SK-N-SH treated with all-trans-retinoic acid at 6 μM for 48 hours (cell line): Measurements from ENCODE around the gene SREBF1.

ENCODE experiments used
- ATAC-seq: fragments of 200-7000 bp; cut with Tn5 transposase; 3 replicates; pipeline ENCODE4 v1.9.1; 2020; ENCODE audit warnings: mild to moderate bottlenecking, moderate library complexity
- ARNTL ChIP-seq: fragments of 450-650 bp; formaldehyde crosslinking; IDR thresholded peaks from 2 replicates; pipeline ENCODE4 v1.5.0; 2020; ENCODE audit warnings: low read depth, mild to moderate bottlenecking, moderate library complexity, borderline replicate concordance
- BACH2 ChIP-seq: fragments of 250-450 bp; sonication (Bioruptor Pico); IDR thresholded peaks from 2 replicates; pipeline ENCODE4 v1.9.0; 2021; ENCODE audit warnings: mild to moderate bottlenecking, borderline replicate concordance
- CSDC2 ChIP-seq: fragments of 250-450 bp; sonication (Bioruptor Pico); IDR thresholded peaks from 2 replicates; pipeline ENCODE4 v1.5.0; 2020; ENCODE audit warnings: mild to moderate bottlenecking, moderate library complexity
- ESRRG ChIP-seq: fragments of 250-450 bp; sonication (Bioruptor Pico); IDR thresholded peaks from 2 replicates; pipeline ENCODE4 v1.6.1; 2021; ENCODE audit warnings: mild to moderate bottlenecking
- GLIS3 ChIP-seq: fragments of 250-450 bp; sonication (Bioruptor Pico); IDR thresholded peaks from 2 replicates; pipeline ENCODE4 v1.5.0; 2020; ENCODE audit warnings: mild to moderate bottlenecking, moderate library complexity
- ISL1 ChIP-seq: fragments of 250-450 bp; sonication (Bioruptor Pico); IDR thresholded peaks from 2 replicates; pipeline ENCODE4 v2.1.2; 2022; ENCODE audit warnings: mild to moderate bottlenecking, moderate library complexity
- OSR1 ChIP-seq: fragments of 250-450 bp; sonication (Bioruptor Pico); IDR thresholded peaks from 2 replicates; pipeline ENCODE4 v1.8.0; 2022; ENCODE audit warnings: moderate library complexity, mild to moderate bottlenecking, inconsistent platforms
- PPARA ChIP-seq: fragments of 250-450 bp; sonication (Bioruptor Pico); IDR thresholded peaks from 2 replicates; pipeline ENCODE4 v1.5.0; 2020; ENCODE audit warnings: mild to moderate bottlenecking, borderline replicate concordance
- RARB ChIP-seq: fragments of 250-450 bp; sonication (Bioruptor Pico); IDR thresholded peaks from 2 replicates; pipeline ENCODE4 v1.8.0; 2021; ENCODE audit warnings: mild to moderate bottlenecking, moderate library complexity
- SNAI2 ChIP-seq: fragments of 250-450 bp; sonication (Bioruptor Pico); IDR thresholded peaks from 2 replicates; pipeline ENCODE4 v1.5.0; 2020; ENCODE audit warnings: mild to moderate bottlenecking, moderate library complexity
- TCF4 ChIP-seq: fragments of 250-450 bp; sonication (Bioruptor Pico); IDR thresholded peaks from 2 replicates; pipeline ENCODE4 v1.8.0; 2021; ENCODE audit warnings: mild to moderate bottlenecking, moderate library complexity, borderline replicate concordance
- TOX ChIP-seq: fragments of 250-450 bp; sonication (Bioruptor Pico); IDR thresholded peaks from 2 replicates; pipeline ENCODE4 v1.8.0; 2021; ENCODE audit warnings: mild to moderate bottlenecking, moderate library complexity, borderline replicate concordance
- ZC3H10 ChIP-seq: fragments of 250-450 bp; sonication (Bioruptor Pico); IDR thresholded peaks from 2 replicates; pipeline ENCODE4 v1.5.1; 2021; ENCODE audit warnings: mild to moderate bottlenecking, moderate library complexity
- ZFP3 ChIP-seq: fragments of 250-450 bp; sonication (Bioruptor Pico); IDR thresholded peaks from 2 replicates; pipeline ENCODE4 v1.5.0; 2020; ENCODE audit warnings: mild to moderate bottlenecking, moderate library complexity
- ZFP30 ChIP-seq: fragments of 450-650 bp; formaldehyde crosslinking; IDR thresholded peaks from 2 replicates; pipeline ENCODE4 v1.5.0; 2022; ENCODE audit warnings: mild to moderate bottlenecking, moderate library complexity
- ZNF565 ChIP-seq: fragments of 450-650 bp; formaldehyde crosslinking; conservative IDR thresholded peaks from 2 replicates; pipeline ENCODE4 v1.5.0; 2020; ENCODE audit warnings: low read depth, mild to moderate bottlenecking, moderate library complexity
- ZNF70 ChIP-seq: fragments of 450-650 bp; formaldehyde crosslinking; IDR thresholded peaks from 2 replicates; pipeline ENCODE4 v1.5.0; 2020; ENCODE audit warnings: mild to moderate bottlenecking, moderate library complexity
- ZNF8 ChIP-seq: fragments of 450-650 bp; formaldehyde crosslinking; IDR thresholded peaks from 2 replicates; pipeline ENCODE4 v1.5.0; 2020; ENCODE audit warnings: mild to moderate bottlenecking, moderate library complexity
- TF ChIP-seq, protein P1 (sequence below): fragments of 250-450 bp; sonication (Bioruptor Pico); IDR thresholded peaks from 2 replicates; pipeline ENCODE4 v1.8.0; 2021; ENCODE audit warnings: low read depth, mild to moderate bottlenecking, moderate library complexity, borderline replicate concordance
- TF ChIP-seq, protein P2 (sequence below): fragments of 250-450 bp; sonication (Bioruptor Pico); IDR thresholded peaks from 2 replicates; pipeline ENCODE4 v1.5.0; 2020; ENCODE audit warnings: mild to moderate bottlenecking, moderate library complexity
- TF ChIP-seq, protein P3 (sequence below): fragments of 250-450 bp; sonication (Bioruptor Pico); IDR thresholded peaks from 2 replicates; pipeline ENCODE4 v1.5.1; 2021; ENCODE audit warnings: mild to moderate bottlenecking, moderate library complexity
- TF ChIP-seq, protein P4 (sequence below): fragments of 250-450 bp; sonication (Bioruptor Pico); IDR thresholded peaks from 2 replicates; pipeline ENCODE4 v1.5.1; 2020; ENCODE audit warnings: low read depth, mild to moderate bottlenecking, moderate library complexity

SREBF1 gene

DNA sequence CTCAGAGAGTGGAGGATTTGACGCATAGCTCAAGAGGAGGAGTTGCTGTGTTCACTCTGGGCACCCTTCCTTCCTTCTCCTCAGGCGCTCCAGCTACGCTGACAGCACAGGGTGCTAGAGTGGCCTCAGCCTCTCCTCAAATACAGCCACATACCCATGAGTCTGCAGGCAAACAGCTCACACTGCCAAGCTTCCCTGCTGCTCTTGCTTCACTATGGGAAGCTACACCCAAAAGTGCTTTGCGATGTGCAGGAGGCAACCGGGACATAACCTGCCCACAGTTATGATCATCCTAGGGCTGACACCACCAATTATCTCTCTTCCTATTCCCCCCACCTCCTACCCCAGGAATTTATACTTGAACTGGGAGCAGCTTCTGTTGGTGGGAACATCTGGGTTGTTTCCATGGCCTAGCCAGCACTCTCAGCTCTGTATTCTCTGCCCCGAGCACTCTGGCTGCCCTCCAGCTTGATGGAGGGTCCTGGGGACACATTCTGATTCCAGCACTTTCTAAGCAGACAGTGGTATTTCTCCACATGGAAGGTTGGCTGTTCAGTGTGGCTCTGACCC lies 40.3 kb upstream of the SREBF1 start (continued):
- TF ChIP-seq, protein P1, sequence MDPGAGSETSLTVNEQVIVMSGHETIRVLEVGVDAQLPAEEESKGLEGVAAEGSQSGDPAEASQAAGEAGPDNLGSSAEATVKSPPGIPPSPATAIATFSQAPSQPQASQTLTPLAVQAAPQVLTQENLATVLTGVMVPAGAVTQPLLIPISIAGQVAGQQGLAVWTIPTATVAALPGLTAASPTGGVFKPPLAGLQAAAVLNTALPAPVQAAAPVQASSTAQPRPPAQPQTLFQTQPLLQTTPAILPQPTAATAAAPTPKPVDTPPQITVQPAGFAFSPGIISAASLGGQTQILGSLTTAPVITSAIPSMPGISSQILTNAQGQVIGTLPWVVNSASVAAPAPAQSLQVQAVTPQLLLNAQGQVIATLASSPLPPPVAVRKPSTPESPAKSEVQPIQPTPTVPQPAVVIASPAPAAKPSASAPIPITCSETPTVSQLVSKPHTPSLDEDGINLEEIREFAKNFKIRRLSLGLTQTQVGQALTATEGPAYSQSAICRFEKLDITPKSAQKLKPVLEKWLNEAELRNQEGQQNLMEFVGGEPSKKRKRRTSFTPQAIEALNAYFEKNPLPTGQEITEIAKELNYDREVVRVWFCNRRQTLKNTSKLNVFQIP: no peak
- no peak for TF ChIP-seq TCF4 (CRISPR knock-in tag)
- TF ChIP-seq ESRRG (CRISPR knock-in tag): 0 out of 2 replicates have a peak, but pooled peaks have one; percentile 1
- no peak for TF ChIP-seq BACH2
- TF ChIP-seq ZNF8: peak; percentile 24; the same call in 1 of the 2 replicates
- no peak for TF ChIP-seq SNAI2 (CRISPR knock-in tag)
- no peak for TF ChIP-seq ISL1 (CRISPR knock-in tag)
- no peak for TF ChIP-seq OSR1
- TF ChIP-seq ZC3H10: no peak
- TF ChIP-seq ZNF565 (CRISPR knock-in tag): 0 out of 2 replicates have a peak, but pooled peaks have one; percentile 7
- 0 out of 2 replicates have a peak, but pooled peaks have one; percentile 64 for TF ChIP-seq ZFP3
- TF ChIP-seq TOX: no peak
- TF ChIP-seq, protein P2, sequence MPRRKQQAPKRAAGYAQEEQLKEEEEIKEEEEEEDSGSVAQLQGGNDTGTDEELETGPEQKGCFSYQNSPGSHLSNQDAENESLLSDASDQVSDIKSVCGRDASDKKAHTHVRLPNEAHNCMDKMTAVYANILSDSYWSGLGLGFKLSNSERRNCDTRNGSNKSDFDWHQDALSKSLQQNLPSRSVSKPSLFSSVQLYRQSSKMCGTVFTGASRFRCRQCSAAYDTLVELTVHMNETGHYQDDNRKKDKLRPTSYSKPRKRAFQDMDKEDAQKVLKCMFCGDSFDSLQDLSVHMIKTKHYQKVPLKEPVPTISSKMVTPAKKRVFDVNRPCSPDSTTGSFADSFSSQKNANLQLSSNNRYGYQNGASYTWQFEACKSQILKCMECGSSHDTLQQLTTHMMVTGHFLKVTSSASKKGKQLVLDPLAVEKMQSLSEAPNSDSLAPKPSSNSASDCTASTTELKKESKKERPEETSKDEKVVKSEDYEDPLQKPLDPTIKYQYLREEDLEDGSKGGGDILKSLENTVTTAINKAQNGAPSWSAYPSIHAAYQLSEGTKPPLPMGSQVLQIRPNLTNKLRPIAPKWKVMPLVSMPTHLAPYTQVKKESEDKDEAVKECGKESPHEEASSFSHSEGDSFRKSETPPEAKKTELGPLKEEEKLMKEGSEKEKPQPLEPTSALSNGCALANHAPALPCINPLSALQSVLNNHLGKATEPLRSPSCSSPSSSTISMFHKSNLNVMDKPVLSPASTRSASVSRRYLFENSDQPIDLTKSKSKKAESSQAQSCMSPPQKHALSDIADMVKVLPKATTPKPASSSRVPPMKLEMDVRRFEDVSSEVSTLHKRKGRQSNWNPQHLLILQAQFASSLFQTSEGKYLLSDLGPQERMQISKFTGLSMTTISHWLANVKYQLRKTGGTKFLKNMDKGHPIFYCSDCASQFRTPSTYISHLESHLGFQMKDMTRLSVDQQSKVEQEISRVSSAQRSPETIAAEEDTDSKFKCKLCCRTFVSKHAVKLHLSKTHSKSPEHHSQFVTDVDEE (CRISPR knock-in tag): peak; percentile 42; the same call in 1 of the 2 replicates
- TF ChIP-seq, all 23 proteins: peak for 5

DNA sequence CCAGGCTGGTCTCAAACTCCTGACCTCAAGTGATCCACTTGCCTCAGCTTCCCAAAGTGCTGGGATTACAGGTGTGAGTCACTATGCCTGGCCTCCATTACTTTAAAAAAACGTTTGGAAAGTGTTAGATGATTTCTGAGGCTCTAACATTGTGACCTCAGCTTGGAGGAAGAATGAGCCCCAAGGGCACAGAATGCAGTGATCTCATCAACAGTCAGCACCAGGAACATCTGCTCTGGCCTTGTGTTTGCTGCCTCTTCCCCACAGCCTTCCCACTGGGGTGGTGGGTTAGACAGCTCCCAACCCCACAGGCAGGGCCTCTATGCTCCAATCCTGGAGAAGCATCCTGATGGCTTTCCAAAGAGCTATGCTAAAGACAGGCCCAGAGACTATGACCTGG lies 37.7 kb upstream of the SREBF1 start:
- TF ChIP-seq, protein P3, sequence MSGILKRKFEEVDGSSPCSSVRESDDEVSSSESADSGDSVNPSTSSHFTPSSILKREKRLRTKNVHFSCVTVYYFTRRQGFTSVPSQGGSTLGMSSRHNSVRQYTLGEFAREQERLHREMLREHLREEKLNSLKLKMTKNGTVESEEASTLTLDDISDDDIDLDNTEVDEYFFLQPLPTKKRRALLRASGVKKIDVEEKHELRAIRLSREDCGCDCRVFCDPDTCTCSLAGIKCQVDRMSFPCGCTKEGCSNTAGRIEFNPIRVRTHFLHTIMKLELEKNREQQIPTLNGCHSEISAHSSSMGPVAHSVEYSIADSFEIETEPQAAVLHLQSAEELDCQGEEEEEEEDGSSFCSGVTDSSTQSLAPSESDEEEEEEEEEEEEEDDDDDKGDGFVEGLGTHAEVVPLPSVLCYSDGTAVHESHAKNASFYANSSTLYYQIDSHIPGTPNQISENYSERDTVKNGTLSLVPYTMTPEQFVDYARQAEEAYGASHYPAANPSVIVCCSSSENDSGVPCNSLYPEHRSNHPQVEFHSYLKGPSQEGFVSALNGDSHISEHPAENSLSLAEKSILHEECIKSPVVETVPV (CRISPR knock-in tag): no peak
- TF ChIP-seq ZC3H10 (no peak), RARB (CRISPR knock-in tag) (no peak), BACH2 (no peak), TCF4 (CRISPR knock-in tag) (no peak), ZNF565 (CRISPR knock-in tag) (no peak), GLIS3 (CRISPR knock-in tag) (no peak), ZNF8 (no peak), ARNTL (CRISPR knock-in tag) (no peak), ISL1 (CRISPR knock-in tag) (no peak), SNAI2 (CRISPR knock-in tag) (no peak), PPARA (no peak)
- TF ChIP-seq, all 23 proteins: peak for 0
- no peak for ATAC-seq

DNA sequence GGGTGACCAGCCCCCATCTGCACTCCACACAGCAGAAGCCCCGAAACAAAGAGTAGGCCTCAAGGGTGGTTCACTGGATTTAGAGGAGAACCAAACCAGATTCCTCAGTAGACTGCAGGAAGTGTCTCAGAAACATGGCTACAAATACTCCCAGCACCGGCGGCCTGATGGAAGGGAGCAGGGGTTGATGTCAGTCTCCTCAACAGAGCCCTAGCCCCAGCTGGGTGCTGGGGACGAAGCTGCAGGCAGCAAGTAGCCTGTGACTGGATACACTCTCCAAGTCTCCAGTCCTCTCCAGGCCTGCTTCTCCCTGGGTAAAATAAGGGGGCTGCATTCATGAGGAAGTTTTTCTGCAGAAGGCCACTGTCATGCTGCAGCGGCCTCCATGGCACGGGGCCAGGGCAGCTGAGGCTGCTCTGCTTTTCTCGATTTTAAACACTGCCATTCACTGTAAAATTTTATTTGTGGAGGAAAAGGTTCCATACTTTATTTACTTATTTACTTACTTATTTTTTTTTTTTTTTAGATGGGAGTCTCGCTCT lies 36.7 kb upstream of the SREBF1 start:
- ATAC-seq: no peak
- TF ChIP-seq TCF4 (CRISPR knock-in tag): no peak
- TF ChIP-seq SNAI2 (CRISPR knock-in tag): no peak
- TF ChIP-seq ZNF70 (CRISPR knock-in tag): no peak
- no peak for TF ChIP-seq ESRRG (CRISPR knock-in tag)
- TF ChIP-seq, protein P1: no peak
- TF ChIP-seq, protein P2 (CRISPR knock-in tag): no peak
- no peak for TF ChIP-seq CSDC2 (CRISPR knock-in tag)
- no peak for TF ChIP-seq ARNTL (CRISPR knock-in tag)
- no peak for TF ChIP-seq ZNF565 (CRISPR knock-in tag)
- TF ChIP-seq, protein P4, sequence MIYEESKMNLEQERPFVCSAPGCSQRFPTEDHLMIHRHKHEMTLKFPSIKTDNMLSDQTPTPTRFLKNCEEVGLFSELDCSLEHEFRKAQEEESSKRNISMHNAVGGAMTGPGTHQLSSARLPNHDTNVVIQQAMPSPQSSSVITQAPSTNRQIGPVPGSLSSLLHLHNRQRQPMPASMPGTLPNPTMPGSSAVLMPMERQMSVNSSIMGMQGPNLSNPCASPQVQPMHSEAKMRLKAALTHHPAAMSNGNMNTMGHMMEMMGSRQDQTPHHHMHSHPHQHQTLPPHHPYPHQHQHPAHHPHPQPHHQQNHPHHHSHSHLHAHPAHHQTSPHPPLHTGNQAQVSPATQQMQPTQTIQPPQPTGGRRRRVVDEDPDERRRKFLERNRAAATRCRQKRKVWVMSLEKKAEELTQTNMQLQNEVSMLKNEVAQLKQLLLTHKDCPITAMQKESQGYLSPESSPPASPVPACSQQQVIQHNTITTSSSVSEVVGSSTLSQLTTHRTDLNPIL: no peak
- no peak for TF ChIP-seq RARB (CRISPR knock-in tag)
- TF ChIP-seq ZFP30 (CRISPR knock-in tag): no peak
